D341Med (cell line): ENCODE data around the gene MYO3B.
"Not testable (repeated sequence)": the region's sequence is repeated elsewhere in the genome, so short reads cannot be mapped to it uniquely, and the experiment has no call there.

ENCODE experiments used
- DNase-seq: peaks from one replicate; pipeline ENCODE4 v3.0.0; 2012; ENCODE audit warnings: low spot score

Gene MYO3B

DNA sequence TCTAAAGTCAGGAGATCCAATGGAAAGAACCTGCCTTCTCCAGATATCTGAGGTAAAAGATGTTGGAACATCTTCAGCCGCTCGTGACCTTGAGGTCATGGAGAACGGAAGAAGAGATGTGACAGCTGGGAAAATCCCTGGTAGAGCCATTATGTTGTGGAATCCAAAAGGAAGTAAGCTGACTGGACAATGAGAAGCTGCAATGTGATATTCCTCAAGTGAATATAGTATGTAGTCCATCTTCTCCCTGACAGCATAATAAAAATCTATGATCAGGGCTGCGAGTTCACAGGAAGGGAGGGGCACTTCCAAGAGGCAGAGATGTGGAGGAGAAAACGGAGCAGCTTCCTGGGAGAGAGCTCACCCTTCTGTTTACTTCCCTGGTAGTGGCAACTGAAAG is 336.2 kb downstream of the MYO3B start:
- DNase-seq: no peak

DNA sequence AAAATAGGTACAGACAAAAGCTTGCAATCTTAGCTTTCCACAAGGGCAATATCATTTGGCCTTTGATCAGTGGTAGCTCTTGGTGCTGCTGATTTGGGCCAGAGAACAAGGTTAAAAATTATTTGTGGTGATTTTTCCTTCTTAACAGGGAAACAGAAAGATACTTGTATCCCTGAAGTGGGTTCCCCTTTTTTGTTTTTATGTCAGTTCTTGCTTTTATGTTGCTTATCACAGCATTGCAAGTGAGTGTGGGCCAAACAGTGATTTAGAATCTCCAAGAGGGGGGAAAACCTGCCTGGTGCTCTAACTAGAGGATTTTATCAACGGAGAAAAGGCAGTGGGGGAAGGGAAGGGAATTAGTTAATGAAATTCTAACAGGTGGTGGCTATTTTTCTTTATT is 339.6 kb downstream of the MYO3B start:
- DNase-seq: no peak

DNA sequence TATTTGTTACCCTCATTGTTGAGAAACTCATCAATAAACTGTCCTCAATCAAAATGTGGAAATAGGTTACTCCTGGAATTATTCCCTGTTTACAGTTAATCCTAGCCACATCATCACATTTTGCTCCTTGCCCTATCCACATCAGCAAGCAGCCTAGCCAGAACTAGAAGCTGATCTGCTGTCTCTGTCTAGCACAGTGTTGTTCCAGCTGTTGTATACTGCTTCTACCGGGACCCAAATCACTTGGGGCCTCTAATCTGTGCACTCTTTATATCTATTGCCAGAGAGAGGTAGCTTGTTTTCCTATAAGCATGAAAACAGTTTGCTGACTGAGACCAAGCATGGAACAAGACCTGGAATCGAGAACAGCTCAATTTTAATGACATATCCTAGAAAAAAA is 341.0 kb downstream of the MYO3B start:
- DNase-seq: no peak

DNA sequence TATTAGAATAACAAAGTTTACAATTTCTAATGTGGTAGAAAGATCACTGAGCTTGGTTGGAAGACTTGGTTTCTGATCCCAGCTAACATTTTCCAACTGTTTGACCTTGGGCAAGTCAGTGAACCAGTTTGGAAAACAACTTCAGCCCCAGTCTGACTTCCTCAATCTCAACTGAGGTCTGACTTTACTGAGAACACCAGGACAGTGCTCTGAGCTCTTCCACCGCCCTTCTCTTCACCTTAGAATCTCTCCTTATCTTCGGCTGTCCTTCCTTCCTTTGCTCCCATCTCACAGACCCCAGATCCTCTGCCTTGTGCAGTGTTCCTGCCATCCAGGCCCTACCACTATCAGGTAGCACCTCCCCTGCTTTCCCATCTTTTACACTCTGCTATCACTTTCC is 343.4 kb downstream of the MYO3B start:
- DNase-seq: no peak

DNA sequence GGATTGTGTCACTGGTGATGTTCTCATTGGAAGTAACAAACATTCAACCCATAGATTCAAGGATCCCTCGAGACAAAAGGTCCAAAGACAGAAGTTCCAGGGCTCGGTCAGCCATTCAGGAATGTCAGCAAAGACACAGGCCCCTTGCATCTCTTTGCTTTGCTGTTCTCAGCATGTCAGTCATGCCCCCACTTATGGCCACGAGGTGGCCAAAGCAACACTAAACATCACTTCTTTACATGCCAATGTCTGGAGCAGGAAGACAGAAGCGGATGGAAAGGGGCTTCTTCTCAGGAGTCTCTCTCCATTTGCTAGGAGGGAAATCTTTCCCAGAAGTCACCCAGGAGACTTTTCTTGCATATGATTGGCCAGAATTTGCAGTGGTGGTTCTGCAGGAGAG is 345.6 kb downstream of the MYO3B start:
- no peak for DNase-seq

- DNase-seq: no peak
Measured at GRCh38 chr2:170524828-170525565, 347.1 kb downstream of the MYO3B start.

DNA sequence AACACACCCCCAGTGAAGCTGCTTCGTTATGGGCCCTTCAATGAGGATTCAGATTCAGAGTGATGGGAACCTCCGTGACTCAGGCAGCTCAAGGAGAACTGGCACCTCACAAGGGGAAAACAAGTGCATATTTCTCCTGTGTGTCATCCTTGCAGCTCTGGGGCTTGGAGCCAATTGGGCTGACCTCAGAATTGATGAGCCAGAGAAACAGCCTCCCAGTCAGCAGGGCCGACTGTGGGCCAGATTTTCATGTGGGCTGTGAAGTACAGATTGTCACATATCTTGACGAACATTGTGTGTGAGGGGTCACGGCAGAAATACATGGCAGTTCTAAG is 347.6 kb downstream of the MYO3B start:
- DNase-seq: no peak

DNA sequence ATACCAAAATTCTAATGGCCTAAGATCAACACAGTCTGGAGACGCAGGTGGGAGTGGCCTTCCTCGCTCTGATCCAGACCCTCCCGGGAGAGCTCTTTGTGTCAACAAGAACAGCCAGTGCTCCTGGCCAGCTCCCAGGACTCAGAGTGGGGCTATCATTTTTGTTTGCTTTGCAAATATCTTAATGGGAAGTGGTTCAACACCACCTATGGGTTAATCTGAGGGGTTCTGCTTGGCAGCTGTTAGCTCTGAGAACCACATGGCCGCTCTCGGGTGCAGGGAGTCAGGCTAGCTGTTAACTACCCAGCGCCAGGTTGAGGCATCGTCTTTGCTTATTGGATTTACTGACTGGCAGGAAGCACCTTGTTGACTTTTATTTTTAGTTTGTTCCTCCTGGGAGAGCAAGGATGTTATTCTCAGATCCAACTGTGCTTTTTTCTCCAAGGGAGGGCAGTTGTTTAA is 352.4 kb downstream of the MYO3B start:
- peak; percentile 57 for DNase-seq

GRCh38 chr2:170530803-170531564 is 353.0 kb downstream of the MYO3B start:
- no peak for DNase-seq

- no peak for DNase-seq
Measured at GRCh38 chr2:170531876-170532275, 353.9 kb downstream of the MYO3B start.

DNA sequence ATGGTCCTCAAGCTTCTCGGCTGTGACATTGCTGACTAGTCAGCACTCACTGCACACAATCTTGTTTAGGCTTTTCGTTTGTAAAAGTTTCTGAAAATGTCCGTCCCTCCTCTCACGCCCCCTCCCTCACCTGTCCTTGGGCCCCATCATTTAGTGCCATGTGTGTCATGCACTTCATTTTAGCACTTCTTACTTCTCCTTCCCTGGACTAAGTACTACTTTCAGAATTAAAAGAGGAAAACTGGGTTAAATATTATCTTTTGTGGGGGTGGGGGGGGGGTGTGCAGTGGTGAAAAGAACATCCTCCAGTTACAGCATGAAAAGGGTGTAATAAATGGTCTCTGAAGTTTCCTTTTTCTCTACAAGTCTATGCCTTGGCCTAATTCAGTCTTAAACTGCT is 355.2 kb downstream of the MYO3B start:
- DNase-seq: no peak

DNA sequence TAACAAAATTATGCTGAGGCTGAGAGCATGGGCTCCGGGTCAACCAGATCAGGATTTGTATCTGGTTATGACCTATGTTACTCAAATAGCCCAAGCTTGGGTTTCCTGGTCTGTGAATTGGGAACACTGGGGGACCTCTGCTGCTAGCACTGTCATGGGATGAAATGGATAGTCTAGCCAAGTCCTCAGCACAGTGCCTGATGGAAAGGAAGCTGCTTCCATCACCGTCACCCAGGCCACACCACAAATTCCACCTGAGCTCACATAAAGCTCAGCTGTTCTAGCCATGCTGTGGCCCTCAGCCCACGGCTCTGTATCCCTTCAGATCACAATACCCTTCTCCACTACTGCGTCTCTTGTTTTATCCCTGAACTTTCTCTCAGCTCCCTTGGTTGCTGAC is 357.6 kb downstream of the MYO3B start:
- no peak for DNase-seq

DNA sequence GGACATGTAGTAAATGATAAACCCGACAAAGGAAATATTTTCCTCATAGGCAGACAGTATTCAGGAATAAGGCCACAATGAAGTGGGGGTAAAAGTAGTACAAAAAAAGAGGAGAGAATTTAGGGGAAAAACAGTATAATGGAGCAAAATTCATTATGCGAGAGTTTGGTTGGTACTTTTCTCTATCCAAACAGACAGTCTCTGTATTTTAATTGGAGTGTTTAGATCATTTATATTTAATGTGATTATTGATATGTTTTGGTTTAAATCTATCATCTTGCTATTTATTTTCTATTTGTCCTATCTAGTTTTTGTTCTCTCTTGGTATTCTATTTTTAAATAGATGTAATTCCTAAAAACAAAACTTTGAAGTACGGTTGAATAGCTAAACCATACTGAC is 366.9 kb downstream of the MYO3B start:
- DNase-seq: no peak

DNA sequence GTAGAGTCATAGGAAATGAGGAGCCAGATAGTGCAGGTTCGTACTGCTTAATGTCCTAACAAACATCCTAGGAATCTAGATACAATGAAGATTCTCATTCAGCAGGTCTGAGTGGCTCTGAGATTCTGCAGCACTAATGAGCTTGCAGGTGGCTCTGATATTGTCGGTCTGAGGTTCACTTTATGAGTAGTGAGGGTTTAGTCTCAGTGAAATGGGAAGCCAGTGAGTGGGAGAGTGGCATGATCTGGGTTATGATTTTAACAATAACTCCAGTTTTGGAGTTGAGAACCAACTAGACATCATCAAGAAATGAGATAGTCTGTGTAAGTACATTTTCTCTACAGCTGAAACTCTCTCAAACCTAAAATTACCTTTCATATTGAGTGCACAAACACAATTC is 370.4 kb downstream of the MYO3B start:
- DNase-seq: no peak

- DNase-seq: no peak
Measured at GRCh38 chr2:170550501-170550900, 372.6 kb downstream of the MYO3B start.

DNA sequence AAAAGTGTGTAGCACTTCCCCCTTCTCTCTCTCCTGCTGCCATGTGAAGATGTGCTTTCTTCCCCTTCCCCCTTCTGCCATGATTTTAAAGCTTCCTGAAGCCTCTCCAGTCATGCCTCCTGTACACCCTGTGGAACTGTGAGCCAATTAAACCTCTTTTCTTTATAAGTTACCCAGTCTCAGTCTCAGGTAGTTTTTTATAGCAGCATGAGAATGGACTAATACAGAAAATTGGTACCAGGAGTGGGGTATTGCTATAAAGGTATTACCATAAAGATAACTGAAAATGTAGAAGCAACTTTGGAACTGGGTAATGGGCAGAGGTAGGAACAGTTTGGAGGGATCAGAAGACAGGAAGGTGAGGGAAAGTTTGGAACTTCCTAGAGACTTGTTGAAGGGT is 374.0 kb downstream of the MYO3B start:
- not testable (repeated sequence) for DNase-seq

DNA sequence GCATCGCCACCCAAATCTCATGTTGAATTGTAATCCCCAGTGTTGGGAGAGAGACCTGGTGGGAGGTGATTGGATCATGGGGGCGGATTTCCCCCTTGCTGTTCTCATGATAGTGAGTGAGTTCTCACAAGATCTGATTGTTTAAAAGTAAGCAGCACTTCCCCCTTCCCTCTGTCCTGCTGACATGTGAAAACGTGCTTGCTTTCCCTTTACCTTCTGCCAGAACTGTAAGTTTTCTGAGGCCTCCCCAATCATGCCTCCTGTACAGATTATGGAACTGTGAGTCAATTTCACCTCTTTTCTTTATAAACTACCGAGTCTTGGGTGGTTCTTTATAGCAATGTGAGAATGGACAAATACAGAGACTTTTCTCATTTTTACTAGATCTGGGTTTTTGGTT is 375.8 kb downstream of the MYO3B start:
- no peak for DNase-seq

GRCh38 chr2:170554278-170554955 is 376.5 kb downstream of the MYO3B start:
- no peak for DNase-seq

DNA sequence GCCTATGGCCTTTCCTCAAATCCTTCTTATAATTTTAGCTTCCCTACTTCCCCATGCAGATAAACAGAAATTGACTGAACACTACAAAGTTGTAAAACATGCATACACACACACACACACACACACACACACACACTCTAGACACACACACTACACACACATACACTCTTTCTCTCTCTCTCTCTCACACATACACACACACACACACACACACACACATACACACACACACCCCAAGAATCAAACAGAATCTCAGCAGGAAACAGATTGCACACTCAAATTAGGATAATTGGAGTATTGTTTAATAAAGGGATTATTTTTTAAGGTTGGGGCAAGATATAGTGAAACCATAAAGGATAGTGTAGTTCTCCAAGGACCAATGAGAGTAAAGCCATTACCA is 385.0 kb downstream of the MYO3B start:
- no peak for DNase-seq

DNA sequence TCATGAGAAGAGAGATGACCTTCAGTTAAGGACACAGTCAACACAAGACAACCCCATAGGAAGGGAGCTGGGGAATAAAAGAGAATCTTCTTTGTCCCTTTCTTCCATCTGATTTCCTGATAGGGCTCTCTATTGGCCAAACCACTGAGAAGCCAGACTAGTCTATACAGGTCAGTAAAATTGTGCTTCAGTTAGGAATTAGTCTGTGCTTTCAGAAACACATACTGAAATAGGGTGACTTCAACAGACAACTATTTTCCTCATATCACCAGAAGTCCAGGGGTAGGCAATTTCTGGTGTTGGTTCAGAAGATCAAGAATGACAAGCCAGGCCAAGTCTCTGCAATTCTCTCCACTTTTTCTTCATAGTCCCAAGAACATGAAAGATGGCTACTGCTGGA is 385.5 kb downstream of the MYO3B start:
- no peak for DNase-seq

DNA sequence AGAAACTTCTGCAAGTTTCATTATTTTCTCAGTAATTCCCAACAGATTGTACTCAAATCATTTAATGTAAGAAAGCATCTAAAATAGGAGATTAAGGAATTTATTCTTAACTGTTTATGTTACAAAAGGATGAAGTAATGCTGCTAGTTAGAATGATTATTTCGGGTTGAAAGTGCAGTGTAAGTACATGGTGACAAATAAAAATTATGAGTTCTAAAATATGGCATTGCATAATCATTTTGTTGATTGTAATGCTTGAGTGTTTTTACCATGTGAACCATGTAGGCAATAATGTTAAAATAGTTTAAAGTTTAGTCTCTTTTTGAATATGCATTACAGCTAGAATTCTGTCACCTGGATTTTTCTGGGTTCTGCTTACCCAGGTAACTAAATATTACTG is 388.2 kb downstream of the MYO3B start:
- no peak for DNase-seq

- DNase-seq: no peak
Measured at GRCh38 chr2:170567429-170567828, 389.5 kb downstream of the MYO3B start.

- no peak for DNase-seq
Measured at GRCh38 chr2:170568511-170568910, 390.6 kb downstream of the MYO3B start.
